HG02759 (cell line): ENCODE results near the gene BABAM2.
"Not testable (repeated sequence)": the region's sequence is repeated elsewhere in the genome, so short reads cannot be mapped to it uniquely, and the experiment has no call there.

Experiments used
- ATAC-seq: cut with Tn5 transposase; IDR thresholded peaks from one replicate; pipeline ENCODE4 v1.9.1; 2021; ENCODE audit warnings: mild to moderate bottlenecking, moderate library complexity; ENCODE audit not compliant: unreplicated experiment

BABAM2 gene

GRCh38 chr2:27890146-27890923 is at the start of gene BABAM2, which contains the start of gene RBKS:
TSS of gene BABAM2 (plus strand) at chr2:27890729. CDS start at chr2:27894557, 3,828 bp downstream.
TSS of gene RBKS (minus strand) at chr2:27890387. CDS start at chr2:27890345, 42 bp downstream.
- ATAC-seq: peak; percentile 80

- ATAC-seq: no peak
Measured at GRCh38 chr2:27842894-27843293, 47.6 kb upstream of the BABAM2 start.

DNA sequence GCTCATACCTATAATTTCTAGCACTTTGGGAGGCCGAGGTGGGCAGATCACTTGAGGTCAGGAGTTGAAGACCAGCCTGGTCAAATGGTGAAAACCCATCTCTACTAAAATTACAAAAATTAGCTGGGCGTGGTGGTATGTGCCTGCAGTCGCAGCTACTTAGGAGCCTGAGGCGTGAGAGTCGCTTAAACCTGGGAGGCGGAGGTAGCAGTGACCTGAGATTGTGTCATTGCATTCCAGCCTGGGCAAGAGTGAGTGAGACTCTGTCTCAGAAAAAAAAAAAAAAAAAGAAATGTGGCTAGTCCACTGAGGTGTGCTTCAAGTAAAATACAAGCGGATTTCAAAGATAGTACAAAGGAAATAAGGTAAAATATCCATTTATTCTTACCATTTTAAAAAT is 46.5 kb upstream of the BABAM2 start:
- ATAC-seq: no peak

DNA sequence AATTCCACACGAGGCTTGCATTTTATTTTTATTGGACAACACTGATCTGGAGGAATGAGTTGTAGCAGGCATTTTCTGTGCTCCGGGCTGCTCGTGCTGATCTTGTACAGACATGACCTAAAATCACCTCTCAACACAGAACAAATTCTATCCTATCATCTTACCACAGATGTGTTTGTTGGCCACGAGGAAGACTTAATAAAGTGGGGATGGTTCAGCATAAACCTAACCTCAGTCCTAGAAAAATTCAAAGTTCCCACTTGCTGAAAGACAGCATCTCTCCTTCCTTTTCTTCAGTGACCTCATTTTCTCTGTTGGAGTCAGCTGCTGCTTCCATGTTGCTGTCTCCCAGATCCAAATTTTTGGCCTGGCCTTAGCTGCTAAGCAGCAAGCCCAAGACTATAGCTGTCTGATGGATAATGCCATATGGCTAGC is 45.7 kb upstream of the BABAM2 start:
- ATAC-seq: no peak

DNA sequence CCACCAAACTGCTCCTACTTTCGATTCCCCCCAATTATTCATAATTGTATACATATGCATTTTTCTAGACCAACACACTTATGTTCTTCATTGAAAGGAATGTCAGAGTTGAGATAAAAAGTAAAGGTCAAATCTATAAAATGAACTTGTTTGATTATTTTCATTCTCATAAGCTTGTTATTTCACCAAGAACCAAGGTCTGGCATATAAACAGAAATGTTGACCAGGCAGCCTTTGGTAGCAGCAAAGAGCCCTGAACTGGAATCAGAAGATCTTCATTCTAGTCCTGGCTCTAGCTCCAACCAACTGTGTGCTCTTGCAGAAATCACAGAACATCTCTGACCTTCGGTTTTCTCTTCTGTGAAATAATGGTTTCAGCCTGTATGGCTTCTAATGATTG is 43.2 kb upstream of the BABAM2 start:
- no peak for ATAC-seq

GRCh38 chr2:27849558-27850205 is 40.8 kb upstream of the BABAM2 start:
- ATAC-seq: no peak

- ATAC-seq: no peak
Measured at GRCh38 chr2:27852691-27853090, 37.8 kb upstream of the BABAM2 start.

- ATAC-seq: no peak
Measured at GRCh38 chr2:27854229-27854862, 36.2 kb upstream of the BABAM2 start.

DNA sequence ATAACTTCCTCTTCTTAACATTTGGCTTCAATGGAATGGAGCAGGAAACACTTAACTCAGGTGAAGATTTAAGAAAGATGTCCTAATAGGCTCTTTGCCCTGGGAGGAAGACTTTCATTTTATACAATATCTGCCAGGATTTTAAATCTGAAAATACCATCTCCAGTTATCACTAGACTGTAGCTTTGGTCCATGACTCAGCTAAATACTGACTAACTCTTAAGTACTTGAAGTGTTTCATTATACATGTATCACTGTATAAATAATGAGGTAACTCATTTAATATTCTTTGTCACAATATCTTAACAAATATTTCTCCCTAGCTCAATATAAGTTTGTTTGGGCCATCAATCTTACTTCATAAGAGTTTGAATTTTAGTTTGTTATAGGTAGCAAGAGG is 35.1 kb upstream of the BABAM2 start:
- no peak for ATAC-seq

- no peak for ATAC-seq
Measured at GRCh38 chr2:27856386-27856785, 34.1 kb upstream of the BABAM2 start.

DNA sequence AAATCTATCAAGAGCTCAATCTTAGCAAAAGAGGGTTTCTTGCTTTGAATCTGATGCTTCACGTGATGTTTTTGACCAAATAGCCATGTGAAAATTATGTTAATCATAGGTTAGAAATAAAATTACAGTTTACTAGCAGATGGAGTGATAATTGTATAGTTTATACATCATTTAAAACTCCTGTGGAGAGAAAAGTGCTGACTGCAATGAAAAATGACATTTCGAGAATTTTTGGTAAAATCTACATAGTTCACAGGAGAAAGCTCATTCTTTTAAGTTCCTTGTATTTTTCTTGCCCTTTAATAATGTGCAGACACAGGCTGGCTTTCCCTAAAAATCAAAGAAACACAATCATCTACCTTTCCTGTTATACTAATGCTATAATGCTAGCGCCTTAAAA is 33.6 kb upstream of the BABAM2 start:
- no peak for ATAC-seq

DNA sequence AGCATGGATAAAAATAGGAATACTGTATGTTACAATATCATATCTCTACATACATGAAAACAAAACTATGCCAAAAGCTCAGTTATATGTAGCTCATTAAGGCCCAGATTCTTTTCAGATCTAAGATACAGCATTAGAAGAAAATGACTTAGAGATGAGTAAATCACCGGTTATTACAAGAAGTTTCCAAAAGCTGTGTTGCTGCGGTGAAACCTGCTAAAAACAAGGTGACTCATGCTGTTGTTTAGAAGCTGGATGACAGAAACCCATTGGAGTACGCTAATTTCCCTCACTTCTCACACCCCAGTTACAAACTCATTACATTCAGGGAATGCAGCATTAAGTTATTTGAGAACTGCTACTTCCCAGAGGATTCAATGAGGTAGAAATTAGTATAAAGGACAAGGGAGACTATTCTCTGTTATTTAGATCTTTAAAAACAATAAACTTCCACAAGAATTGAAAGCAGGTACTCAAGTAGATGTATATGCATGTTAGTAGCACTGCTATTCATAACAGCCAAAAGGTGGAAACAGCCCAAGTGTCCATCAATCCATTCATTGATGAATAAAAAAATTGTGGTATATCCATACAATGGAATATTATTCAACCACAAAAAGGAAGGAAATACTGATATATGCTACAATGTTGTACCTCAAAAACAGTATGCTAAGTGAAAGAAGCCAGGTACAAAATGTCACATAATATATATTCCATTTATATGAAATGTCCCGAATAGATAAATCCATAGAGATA is 32.9 kb upstream of the BABAM2 start:
- ATAC-seq: no peak

- ATAC-seq: no peak
Measured at GRCh38 chr2:27860111-27860510, 30.4 kb upstream of the BABAM2 start.

- no peak for ATAC-seq
Measured at GRCh38 chr2:27863146-27863545, 27.4 kb upstream of the BABAM2 start.

GRCh38 chr2:27863955-27864354 is 26.6 kb upstream of the BABAM2 start:
- not testable (repeated sequence) for ATAC-seq

GRCh38 chr2:27866237-27866636 is 24.3 kb upstream of the BABAM2 start:
- no peak for ATAC-seq

DNA sequence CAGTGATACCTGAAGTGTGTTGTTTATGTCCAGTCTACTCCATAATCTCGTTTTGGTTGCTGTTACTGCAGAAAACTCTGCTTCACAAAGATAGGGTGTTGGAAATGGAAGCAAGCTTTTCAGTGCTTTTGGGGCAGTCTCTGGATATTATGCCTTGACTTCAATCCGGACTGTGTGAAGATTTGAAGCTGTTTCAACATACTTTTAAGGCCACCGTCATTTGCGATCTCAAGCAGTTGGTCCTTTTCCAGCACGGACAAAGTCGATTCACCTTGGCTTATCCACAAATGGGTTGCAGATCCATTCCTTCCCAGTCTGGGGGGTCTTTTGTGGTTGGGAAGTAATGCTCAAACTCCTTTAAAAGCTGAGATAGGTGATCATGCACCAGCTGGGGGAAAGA is 20.8 kb upstream of the BABAM2 start:
- no peak for ATAC-seq

DNA sequence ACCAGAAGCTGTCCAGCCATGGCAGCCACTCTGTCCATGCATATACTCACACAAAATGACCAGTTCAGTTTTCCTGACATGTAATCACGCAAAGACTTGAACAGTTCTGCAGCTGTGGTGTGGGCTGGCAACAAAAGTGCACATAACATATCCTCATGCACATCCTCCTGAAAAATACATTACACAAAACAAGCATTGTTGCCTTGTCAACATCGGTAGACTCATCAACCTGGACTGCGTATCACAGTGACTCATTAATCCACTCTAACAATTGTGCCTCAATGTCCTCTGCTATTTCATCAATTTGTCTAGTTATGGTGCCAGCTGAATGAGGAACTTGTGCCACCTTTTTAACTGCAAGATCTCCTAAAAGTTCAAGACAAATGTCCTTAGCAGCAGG is 19.8 kb upstream of the BABAM2 start:
- ATAC-seq: no peak

DNA sequence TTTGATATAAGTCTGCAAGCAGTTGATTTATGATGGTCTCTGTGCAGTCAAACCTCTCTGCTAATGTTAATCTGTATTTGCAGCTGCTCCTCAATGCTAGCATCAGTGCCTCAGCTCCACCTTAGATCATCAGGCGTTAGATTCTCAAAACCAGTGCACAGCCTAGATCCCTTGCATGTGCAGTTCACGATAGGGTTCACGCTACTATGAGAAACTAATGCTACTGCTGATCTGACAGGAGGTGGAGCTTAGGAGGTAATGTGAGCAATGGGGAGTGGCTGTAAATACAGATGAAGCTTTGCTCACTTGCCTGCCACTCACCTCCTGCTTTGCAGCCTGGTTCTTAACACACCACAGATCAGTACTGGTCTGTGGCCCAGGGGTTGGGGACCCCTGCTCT is 18.7 kb upstream of the BABAM2 start:
- no peak for ATAC-seq

GRCh38 chr2:27873091-27873490 is 17.4 kb upstream of the BABAM2 start:
- ATAC-seq: no peak
